Suppressor macrophage treated with lipopolysaccharide for 1 hour (primary cell): ENCODE measurements around the gene HNRNPA2B1.
"Not testable (repeated sequence)": the region's sequence is repeated elsewhere in the genome, so short reads cannot be mapped to it uniquely, and the experiment has no call there.

ENCODE experiments used
- DNase-seq, 3 donors: peaks; one replicate each; pipeline ENCODE4 v3.0.0-alpha.2; 2020 to 2022

The HNRNPA2B1 gene

GRCh38 chr7:26163804-26164203 is 36.7 kb downstream of the HNRNPA2B1 start:
- not testable (repeated sequence) for DNase-seq

- DNase-seq, result no peak
Observed at GRCh38 chr7:26162431-26162830, 38.1 kb downstream of the HNRNPA2B1 start.

DNA sequence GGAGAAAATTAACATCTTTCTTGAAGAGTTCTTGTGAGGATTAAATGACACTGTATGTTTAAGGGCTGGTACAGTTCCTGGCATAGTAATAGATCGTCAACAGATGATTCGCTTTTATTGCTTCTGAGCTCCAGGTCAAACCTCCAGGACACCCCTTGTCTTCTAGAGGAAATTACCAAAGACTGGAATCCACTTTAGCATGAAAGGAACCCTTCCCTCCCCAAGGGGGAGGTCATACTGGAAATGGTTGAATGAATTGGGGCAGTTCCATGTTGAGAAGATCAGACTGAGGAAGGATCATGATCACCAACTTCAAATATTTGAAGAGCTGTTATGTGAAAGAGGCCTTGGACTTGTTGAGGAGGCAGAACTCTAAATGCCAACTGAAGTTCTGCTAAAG is 39.6 kb downstream of the HNRNPA2B1 start:
- DNase-seq, result peak; percentile 31 to 73 (median 45)

DNA sequence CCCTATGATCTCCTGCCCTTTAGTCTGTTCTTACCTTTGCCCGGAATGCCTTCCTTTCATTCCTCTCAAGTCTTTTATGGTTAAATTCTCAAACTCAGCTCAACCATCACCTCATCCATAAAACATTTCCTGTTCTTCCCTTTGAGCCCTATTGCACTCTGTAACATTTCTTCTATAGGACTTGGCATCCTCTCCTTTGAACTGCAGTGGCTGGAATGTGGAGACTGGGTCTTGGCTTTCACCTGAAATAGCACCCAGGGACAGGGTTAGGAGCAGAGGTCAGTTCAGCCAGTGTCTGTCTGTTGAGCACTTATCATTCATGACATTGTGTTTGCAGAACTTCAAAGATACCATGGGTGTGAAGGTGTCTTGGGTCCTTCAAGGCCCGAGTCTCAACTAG is 41.3 kb downstream of the HNRNPA2B1 start:
- no peak for DNase-seq

GRCh38 chr7:26157520-26158105 is 42.9 kb downstream of the HNRNPA2B1 start:
- DNase-seq, result no peak

- DNase-seq, result peak; percentile 88 to 96 (median 95)
Observed at GRCh38 chr7:26156451-26157420, 43.8 kb downstream of the HNRNPA2B1 start.

DNA sequence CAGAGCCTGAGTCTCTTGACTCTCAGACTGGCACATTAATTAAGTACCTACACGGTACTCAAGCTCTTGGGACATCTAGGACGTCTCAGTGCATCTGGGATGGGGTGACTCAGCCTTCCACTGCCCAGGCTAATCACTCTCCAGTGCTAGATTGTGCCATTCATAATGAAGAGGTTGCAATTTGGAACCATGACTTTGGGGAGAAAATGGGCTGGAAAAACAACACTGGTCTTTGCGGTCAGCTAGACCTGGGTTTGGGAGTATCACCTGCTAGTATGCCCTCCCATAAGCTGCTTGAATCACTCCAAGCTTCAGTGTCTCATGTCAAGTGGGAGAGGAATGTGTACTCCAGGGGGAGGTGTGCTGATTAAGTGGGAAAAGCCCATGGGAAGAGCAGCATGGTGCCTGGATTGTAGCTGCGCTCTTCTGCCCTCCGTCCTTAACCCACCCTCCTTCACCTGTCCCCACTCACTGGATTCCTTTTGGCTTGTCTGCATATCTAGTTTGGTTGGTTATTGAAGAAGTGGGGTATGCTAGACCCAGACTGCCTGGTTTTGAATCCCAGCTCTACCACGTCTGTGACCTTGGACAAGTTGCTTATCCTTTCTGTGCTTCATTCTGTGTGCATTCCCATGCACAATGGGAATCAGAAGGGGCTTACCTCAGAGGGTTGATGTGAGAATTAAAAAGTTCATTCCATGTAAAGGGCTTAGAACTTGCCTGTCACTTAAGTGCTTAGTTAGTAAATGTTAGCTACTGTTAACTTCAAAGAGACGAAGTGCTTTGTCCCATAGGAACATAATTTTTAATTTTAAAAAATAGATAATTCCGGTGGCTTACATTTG is 44.8 kb downstream of the HNRNPA2B1 start:
- DNase-seq, result peak; percentile 72 to 78 (median 76)

GRCh38 chr7:26153823-26154783 is 46.4 kb downstream of the HNRNPA2B1 start:
- DNase-seq, result peak; percentile 82 to 88 (median 84)

DNA sequence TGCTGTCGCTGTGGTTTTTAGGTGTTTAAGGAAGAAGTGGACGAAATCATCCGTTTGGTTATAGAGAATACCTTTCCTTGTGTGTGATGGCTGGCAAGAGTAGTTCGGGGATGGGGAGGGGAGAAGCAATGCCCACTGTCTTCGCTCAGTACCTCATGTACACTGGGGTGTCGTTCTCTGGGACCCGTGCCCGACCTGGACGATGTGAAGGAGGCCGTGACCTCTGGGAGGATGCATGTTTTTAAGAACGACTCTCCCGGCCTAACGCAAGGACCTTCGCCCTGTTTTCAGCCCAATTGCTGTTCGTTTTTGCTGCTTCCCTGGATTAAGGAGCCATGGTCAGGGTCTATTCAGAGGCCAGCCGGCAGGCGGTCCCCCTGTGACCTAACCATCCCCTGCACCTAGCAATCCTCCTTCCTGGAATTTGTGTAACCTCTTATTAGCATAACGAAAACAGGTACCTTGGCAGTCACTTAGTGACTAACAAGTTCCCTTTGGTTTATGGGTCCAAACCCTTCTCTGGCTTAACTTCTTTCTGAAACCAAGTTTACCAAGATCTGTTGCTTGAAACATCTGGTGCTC is 47.2 kb downstream of the HNRNPA2B1 start:
- peak in 2 of 3 donors; percentile 11 to 25 for DNase-seq

GRCh38 chr7:26152782-26153240 is 47.7 kb downstream of the HNRNPA2B1 start:
- peak in 2 of 3 donors; percentile 10 to 43 for DNase-seq

DNA sequence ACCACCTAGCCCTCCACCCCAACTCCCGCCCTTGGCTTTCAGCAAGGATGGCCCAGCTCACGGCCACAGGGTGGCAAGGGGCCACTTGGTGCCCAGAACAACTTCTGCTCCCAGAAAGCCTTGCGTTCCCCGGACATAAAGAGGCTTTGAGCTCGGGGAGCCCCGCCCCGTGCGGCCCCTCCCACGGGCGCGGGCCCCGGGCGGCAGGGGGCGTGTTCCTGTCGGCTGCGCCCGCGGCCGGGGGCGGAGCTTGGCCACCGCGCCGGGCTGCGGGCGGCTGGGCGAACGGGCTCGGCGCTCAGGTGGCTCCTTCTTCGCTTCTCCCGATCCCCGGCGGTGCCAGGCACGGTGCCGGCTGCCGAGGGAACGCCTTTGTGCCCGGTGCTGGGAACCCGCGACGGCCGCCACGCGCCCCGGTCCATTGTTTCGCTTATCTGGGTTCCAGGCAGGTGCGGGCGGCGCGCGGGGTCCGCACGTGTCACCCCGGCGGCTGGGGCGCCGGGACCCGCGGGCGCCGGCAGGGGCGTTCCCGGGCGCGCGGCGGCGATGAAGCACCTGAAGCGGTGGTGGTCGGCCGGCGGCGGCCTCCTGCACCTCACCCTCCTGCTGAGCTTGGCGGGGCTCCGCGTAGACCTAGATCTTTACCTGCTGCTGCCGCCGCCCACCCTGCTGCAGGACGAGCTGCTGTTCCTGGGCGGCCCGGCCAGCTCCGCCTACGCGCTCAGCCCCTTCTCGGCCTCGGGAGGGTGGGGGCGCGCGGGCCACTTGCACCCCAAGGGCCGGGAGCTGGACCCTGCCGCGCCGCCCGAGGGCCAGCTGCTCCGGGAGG is 48.4 kb downstream of the HNRNPA2B1 start, which contains the start of gene NFE2L3:
Gene NFE2L3, plus strand, starts transcription at position 246 of the 829 bp plus-strand sequence. Its CDS starts 301 bp downstream, at position 547.
- DNase-seq, result peak; percentile 92 to 98 (median 94)

GRCh38 chr7:26151650-26151952 is 48.9 kb downstream of the HNRNPA2B1 start:
- no peak for DNase-seq

DNA sequence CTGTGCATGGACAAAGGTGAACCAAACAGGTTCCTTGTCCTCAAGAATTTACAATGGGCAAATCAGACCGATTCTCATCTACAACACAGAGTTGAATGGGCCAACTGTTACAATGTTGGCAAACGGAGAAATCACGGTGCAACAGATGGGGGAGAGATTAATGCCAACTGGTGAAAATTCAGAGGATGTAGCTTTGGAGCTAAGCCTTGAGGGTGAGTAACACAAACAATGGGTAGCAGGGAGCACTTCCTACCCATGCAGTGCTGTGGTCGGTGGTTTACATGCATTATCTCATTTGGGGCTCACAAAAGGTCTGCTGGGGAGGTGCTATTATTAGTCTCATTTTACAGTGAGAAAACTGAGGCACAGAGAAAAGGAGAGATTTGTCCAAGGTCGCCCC is 49.5 kb downstream of the HNRNPA2B1 start:
- DNase-seq, result no peak

- DNase-seq, result no peak
Observed at GRCh38 chr7:26149391-26149977, 51.1 kb downstream of the HNRNPA2B1 start.

DNA sequence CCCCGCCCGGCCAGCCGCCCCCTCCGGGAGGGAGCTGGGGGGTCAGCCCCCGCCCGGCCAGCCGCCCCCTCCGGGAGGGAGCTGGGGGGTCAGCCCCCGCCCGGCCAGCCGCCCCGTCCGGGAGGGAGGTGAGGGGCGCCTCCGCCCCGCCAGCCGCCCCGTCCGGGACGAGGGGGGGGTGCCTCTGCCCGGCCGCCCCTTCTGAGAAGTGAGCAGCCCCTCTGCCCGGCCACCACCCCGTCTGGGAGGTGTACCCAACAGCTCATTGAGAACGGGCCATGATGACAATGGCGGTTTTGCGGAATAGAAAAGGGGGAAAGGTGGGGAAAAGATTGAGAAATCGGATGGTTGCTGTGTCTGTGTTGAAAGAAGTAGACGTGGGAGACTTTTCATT is 52.2 kb downstream of the HNRNPA2B1 start:
- not testable (repeated sequence) for DNase-seq

DNA sequence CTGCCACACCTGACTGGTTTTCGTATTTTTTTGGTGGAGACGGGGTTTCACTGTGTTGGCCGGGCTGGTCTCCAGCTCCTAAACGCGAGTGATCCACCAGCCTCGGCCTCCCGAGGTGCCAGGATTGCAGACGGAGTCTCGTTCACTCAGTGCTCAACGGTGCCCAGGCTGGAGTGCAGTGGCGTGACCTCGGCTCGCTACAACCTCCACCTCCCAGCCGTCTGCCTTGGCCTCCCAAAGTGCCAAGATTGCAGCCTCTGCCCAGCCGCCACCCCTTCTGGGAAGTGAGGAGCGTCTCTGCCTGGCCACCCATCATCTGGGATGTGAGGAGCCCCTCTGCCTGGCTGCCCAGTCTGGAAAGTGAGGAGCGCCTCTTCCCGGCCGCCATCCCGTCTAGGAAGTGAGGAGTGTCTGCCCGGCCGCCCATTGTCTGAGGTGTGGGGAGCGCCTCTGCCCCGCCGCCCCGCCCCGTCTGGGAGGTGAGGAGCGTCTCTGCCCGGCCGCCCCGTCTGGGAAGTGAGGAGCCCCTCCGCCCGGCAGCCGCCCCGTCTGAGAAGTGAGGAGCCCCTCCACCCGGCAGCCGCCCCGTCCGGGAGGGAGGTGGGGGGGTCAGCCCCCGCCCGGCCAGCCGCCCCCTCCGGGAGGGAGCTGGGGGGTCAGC is 52.8 kb downstream of the HNRNPA2B1 start:
- not testable (repeated sequence) for DNase-seq

GRCh38 chr7:26147030-26147429 is 53.5 kb downstream of the HNRNPA2B1 start:
- no peak for DNase-seq

DNA sequence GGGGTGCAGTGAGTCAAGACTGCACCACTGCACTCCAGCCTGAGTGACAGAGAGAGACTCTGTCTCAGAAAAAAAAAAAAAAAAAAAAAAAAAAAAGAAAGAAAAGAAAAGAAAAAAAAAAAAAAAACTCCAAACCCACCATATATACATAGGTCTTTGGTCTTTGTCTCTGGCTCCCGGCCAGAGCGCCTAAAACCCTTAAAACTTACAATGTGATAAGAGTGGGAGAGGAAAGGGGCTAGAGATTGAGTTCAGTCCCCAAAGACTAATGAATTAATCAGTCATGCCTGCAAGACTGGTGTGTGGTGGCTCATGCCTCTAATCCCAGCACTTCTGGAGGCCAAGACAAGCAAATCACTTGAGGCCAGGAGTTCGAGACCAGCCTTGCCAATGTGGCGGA is 55.3 kb downstream of the HNRNPA2B1 start:
- DNase-seq, result no peak
